ENCODE results near the gene TMEM132D. TPM values are rescaled to one million over a fixed set of nuclear protein-coding genes. Genes with fewer than 3 reads are reported as not detected.
"Not testable (repeated sequence)": the region's sequence is repeated elsewhere in the genome, so short reads cannot be mapped to it uniquely, and the experiment has no call there.

The TMEM132D gene
- total RNA-seq, 1 donor from 2014 or later, result not detected

GRCh38 chr12:129561304-129561703 lies 342.5 kb downstream of the TMEM132D start:
- intact Hi-C loops (cut with micrococcal nuclease), result no loop called here
- ATAC-seq (no peak), DNase-seq (no peak)

- intact Hi-C loops (cut with micrococcal nuclease), result no loop called here
- DNase-seq (no peak), ATAC-seq (no peak)
Observed at GRCh38 chr12:129559776-129560175, 344.0 kb downstream of the TMEM132D start.

DNA sequence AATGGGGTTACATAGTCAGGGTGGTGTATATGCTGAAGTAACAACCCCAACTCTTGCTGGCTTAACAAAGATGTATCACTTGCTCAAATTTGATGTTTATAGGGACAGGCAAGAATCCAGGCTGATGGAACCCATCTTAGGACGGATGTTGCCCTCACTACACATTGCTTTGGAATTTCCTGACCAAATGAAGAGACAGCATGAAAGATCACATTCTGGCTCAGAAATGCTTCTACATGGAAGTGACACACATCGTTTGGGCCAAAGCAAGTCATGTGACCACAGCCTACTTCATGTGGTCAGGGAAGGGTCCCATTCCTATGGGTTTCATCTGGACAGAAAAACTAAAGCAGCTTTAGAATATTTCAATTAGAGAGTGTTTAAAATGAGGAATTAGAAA lies 345.8 kb downstream of the TMEM132D start:
- intact Hi-C loops (cut with micrococcal nuclease), result no loop called here

DNA sequence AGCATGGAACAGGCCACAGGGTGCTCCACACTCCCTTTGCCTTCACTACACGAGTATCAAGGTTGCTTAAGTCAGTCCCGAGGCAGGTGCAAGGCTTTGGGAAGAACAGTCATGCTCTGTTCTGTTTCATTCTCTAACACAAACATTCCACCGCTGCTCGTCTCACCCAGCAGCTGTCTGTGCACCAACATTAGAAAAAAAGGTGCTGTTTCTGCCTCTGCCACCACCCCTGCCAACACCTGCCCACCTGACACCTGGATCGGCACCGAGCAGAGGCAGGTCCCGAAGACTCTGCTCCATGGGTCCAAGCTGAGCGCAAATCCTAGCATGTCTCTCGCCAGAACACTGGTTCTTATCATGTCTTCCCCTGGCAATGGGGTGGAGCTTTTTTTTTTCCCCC lies 347.7 kb downstream of the TMEM132D start:
- intact Hi-C loops (cut with micrococcal nuclease), result no loop called here
- DNase-seq (no peak), ATAC-seq (no peak)

More for the DNA sequence above, 345.8 kb downstream of the TMEM132D start:
- ATAC-seq (no peak), DNase-seq (no peak)

DNA sequence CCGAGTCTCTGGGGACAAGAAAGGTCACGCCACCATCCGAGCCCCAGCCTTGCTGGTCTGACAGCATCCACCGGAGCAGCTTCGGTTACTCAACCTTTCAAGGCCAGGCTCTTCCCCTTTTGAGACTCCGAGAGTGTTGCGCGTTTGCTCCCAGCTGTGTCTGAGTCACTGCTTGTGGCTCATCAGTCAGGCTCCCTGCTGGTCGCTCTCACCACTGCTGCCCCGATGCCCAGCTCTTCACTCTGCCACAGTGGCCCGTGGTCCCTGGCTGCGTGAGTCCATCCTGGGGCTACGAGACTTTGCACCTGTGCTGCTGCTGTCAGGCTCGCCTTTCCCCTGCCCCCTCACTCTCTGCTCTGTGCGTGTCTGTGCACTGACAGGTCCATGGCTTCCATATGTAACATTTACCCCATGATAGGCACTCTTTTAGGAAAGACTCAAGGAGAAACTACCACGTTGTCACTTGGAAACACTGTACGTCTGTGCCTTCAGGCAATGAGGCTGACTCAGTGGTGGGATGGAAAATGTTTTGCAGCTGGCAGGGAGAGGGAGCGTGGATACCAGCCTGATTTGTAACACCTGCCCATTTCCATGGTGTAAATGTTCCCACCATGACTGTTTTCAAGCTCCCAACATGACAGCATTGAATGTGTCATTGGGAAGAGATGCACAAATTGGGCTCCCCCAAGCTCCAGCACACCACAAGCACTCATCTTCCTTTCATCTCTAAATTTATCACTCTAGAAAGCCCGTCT lies 350.7 kb downstream of the TMEM132D start:
- intact Hi-C loops (cut with micrococcal nuclease), result no loop called here
- DNase-seq (no peak), ATAC-seq (no peak)

DNA sequence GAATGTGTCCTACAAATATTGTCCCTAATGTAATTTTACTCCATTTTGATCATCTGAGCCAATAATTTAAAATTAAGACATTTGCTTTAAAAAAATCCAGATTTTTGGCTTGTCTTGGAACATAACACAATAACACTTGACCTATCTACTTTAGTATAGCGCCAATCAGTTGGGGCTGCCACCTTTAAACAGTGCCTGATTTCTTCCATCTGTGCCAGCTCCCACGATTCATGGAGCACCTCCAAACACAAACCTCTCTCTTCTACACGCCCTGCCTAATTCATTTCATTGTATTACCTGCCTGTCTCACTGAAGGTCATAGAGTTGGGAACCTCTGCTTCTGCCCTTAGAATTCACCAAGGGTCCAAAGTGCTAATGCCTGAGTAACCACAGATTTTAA lies 352.4 kb downstream of the TMEM132D start:
- intact Hi-C loops (cut with micrococcal nuclease), result no loop called here
- ATAC-seq (no peak), DNase-seq (no peak)

DNA sequence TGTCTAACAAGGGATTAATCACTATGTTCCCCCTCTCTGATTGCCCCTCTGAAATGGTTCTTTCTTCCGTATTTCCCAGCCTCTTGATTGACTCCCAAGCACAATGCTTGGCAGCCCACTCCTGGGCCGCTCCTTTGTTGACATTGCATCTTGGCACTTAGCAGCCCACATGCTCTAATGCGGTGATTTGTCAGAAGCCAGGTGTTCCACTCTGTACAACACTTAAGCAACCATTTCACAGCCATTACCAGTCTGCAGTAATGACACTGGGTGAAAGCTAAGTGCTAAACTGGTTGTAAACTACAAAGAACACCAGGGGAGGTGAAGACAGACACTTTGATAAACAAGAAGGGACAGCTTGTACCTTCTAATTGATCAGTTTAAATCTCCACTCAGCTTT lies 353.5 kb downstream of the TMEM132D start:
- intact Hi-C loops (cut with micrococcal nuclease), result no loop called here

DNA sequence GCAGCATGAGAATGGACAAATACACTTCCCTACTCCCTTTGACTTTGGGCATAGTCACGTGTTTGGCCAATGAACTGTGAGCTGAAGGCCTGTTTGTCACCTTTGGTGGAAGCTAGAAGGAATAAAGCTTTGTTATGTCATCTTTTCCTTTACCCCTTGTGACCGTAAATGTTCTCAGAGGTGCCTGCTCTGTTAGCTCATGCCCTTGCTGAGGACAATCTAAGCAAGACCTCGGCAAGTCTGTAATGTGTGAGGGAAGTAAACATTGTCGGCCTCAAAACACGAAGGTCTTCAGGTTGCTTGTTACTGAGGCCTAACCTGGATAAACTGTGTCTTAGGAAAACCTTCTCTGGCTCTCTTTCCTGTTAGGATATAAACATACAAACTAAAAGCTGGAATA lies 354.2 kb downstream of the TMEM132D start:
- no peak for ATAC-seq
- intact Hi-C loops (cut with micrococcal nuclease), result no loop called here
- DNase-seq, result no peak

More for the DNA sequence above, 353.5 kb downstream of the TMEM132D start:
- DNase-seq (no peak), ATAC-seq (no peak)

DNA sequence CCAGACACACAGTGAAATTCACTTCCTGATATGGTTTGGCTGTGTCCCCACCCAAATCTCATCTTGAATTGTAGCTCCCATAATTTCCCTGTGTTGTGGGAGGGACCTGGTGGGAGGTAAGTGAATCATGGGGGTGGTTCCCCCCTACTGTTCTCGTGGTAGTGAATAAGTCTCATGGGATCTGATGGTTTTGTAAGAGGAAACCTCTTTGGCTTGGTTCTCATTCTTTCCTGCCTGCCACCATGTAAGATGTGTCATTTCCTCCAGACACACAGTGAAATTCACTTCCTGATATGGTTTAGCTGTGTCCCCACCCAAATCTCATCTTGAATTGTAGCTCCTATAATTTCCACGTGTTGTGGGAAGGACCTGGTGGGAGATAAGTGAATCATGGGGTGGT lies 354.8 kb downstream of the TMEM132D start:
- ATAC-seq; intact Hi-C loops (cut with micrococcal nuclease); DNase-seq: not testable (repeated sequence)

DNA sequence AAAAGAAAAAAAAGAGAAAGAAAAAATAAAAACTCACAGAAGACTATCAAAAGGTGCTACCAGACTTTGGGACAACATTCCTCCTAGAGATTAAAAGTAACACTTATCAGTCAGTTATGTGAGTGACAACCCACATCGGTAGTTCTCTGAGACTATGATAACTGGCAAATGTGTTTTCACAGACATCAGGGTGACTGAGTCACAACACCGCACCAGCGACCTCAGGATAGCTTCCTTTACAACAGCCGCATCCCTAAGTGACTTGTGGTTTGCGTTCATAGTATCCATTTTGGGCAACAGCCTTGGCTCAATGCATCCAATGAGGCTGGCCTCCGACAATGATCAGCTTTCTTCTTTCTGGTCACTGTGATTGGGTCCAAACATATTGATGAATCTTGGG lies 359.1 kb downstream of the TMEM132D start:
- intact Hi-C loops (cut with micrococcal nuclease), result no loop called here
- DNase-seq (no peak), ATAC-seq (no peak)

GRCh38 chr12:129540954-129541353 lies 362.9 kb downstream of the TMEM132D start:
- no peak for ATAC-seq

GRCh38 chr12:129540249-129540648 lies 363.6 kb downstream of the TMEM132D start:
- ATAC-seq, result no peak
- no peak for DNase-seq
- intact Hi-C loops (cut with micrococcal nuclease), result no loop called here

More at GRCh38 chr12:129540954-129541353, 362.9 kb downstream of the TMEM132D start:
- intact Hi-C loops (cut with micrococcal nuclease), result no loop called here
- no peak for DNase-seq

DNA sequence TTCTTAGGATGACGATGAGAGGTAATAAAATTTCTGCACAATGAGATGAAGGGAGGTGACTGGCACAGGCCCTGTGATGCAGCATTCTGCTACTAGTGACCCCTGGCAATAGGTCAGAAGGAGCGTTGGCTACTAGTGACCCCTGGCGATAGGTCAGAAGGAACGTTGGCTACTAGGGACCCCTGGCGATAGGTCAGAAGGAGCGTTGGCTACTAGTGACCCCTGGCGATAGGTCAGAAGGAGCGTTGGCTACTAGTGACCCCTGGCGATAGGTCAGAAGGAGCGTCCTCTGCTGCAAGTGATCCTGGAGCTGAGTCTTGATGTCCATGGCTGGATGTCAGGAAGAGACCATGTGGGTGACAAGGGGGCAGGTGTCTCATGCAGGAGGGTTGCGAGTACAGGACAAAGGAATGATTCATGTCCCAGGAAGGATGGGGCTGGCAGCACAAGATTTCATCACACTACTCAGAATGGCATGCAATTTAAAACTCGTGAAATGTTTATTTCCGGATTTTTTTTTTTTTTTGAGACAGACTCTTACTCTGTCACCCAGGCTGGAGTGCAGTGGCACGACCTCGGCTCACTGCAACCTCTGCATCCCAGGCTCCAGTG lies 365.0 kb downstream of the TMEM132D start:
- DNase-seq; ATAC-seq; intact Hi-C loops (cut with micrococcal nuclease): not testable (repeated sequence)

- intact Hi-C loops (cut with micrococcal nuclease), result no loop called here
- ATAC-seq (no peak), DNase-seq (no peak)
Observed at GRCh38 chr12:129538137-129538536, 365.7 kb downstream of the TMEM132D start.

DNA sequence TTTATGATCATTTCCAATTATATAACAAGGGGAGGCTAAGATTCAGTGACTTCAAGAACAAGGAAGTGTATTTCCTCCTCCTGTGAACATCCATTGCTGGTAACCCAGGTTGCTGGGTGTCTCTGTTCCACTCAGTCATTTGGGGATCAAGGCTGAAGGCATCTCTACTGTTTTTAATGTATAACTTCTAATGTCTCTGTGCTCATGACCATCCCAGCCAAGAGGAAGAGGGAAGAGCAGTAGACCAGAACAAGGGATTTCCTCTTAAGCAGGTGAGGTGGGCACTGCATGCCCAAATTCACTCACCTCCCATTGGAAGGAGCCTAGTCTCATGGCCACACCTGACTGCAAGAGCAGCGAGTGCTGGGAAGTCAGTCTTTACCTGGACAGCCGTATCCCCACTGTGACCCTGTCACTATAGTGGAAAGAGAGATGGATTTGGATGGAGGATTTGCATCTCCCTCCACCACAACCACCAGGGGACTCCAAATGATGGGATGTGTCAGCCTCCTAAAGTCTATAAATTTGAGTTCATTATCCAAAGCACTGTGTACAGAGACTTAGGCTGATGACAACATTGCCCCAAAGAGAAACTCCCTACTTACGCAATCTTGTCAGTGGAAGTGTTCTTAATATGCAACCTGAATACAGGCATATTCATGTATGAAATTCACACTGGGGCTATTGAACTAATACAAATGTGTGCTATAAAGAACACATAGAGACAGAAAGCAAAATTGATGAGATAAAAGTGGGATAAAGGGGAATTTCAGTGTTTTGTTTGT lies 368.7 kb downstream of the TMEM132D start:
- DNase-seq (no peak), ATAC-seq (no peak)
- intact Hi-C loops (cut with micrococcal nuclease), result no loop called here

GRCh38 chr12:129532707-129533499 lies 370.9 kb downstream of the TMEM132D start:
- intact Hi-C loops (cut with micrococcal nuclease), result no loop called here
- ATAC-seq (no peak), DNase-seq (no peak)

GRCh38 chr12:129532082-129532481 lies 371.7 kb downstream of the TMEM132D start:
- intact Hi-C loops (cut with micrococcal nuclease), result no loop called here
- ATAC-seq (no peak), DNase-seq (no peak)

- ATAC-seq, result no peak
- no peak for DNase-seq
- intact Hi-C loops (cut with micrococcal nuclease), result no loop called here
Observed at GRCh38 chr12:129530984-129531383, 372.8 kb downstream of the TMEM132D start.

DNA sequence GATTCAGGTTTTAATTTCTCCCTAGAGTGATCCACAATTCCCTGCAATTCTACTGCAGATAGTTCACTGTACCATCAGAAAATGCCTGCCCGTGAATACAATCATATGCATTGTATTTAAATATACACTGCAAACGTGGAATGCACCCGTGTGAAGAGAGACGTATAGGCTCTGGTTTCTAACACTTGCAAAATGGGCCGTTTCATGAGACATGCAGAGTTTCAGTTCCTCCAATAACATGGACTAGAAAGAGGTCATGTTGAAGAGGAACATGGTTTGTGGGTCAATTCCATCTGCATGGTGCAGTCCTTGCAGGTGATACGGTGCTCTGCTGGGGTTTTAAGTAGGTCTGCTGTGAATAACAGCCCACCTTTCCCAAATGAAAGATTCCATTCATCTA lies 373.3 kb downstream of the TMEM132D start:
- no peak for ATAC-seq
- intact Hi-C loops (cut with micrococcal nuclease), result no loop called here
- DNase-seq, result no peak
